ENCODE data around the gene HTR6.

Gene HTR6

GRCh38 chr1:19680644-19681043, 16.0 kb downstream of the HTR6 start:
- TF ChIP-seq CTCF (conservative IDR thresholded peaks at IDR 0.05; ENCODE audit: low read depth): no peak
- CTCF ChIA-PET: interaction anchor here (0.7 kb wide), 1 partner anchor 813 kb away, joined by 6 read pairs; no protein-coding TSS in a partner anchor
- DNase-seq (ENCODE audit: low spot score): no peak
- POLR2A ChIA-PET (ENCODE audit: low non-redundant PET): interaction anchor here (0.6 to 0.7 kb wide), 2 partner anchors 50 to 193 kb away, joined by 3 to 8 read pairs; no protein-coding TSS in a partner anchor
- no peak overlapping the region for H3K27ac ChIP-seq

GRCh38 chr1:19682257-19682656, 17.6 kb downstream of the HTR6 start:
- CTCF ChIA-PET: interaction anchor here (0.6 to 1.3 kb wide), 2 partner anchors 20 to 811 kb away, joined by 5 to 6 read pairs; no protein-coding TSS in a partner anchor
- peak; percentile 69 for DNase-seq (ENCODE audit: low spot score)
- POLR2A ChIA-PET (ENCODE audit: low non-redundant PET): no interaction called here

GRCh38 chr1:19682901-19683300, 18.2 kb downstream of the HTR6 start:
- no peak overlapping the region for H3K27ac ChIP-seq
- no peak for DNase-seq (ENCODE audit: low spot score)
- CTCF ChIA-PET: interaction anchor here (0.5 kb wide), 1 partner anchor 157 kb away, joined by 3 read pairs; no protein-coding TSS in a partner anchor
- no peak for TF ChIP-seq CTCF (conservative IDR thresholded peaks at IDR 0.05; ENCODE audit: low read depth)
- POLR2A ChIA-PET (ENCODE audit: low non-redundant PET): interaction anchor here (0.6 kb wide), 1 partner anchor 14 kb away, joined by 3 read pairs; no protein-coding TSS in a partner anchor

More at GRCh38 chr1:19682257-19682656, 17.6 kb downstream of the HTR6 start:
- no peak overlapping the region for H3K27ac ChIP-seq
- no peak for TF ChIP-seq CTCF (conservative IDR thresholded peaks at IDR 0.05; ENCODE audit: low read depth)

GRCh38 chr1:19683351-19683750, 18.7 kb downstream of the HTR6 start:
- no peak for TF ChIP-seq CTCF (conservative IDR thresholded peaks at IDR 0.05; ENCODE audit: low read depth)
- POLR2A ChIA-PET (ENCODE audit: low non-redundant PET): interaction anchor here (0.6 kb wide), 2 partner anchors 15 to 22 kb away, joined by 3 read pairs; no protein-coding TSS in a partner anchor

GRCh38 chr1:19684677-19685076, 20.0 kb downstream of the HTR6 start:
- ChIA-PET CTCF (interaction anchor here (0.6 kb wide), 1 partner anchor 23 kb away, joined by 4 read pairs; no protein-coding TSS in a partner anchor), POLR2A (ENCODE audit: low non-redundant PET) (no interaction called here)
- DNase-seq (ENCODE audit: low spot score): no peak
- no peak overlapping the region for H3K27ac ChIP-seq
- no peak for TF ChIP-seq CTCF (conservative IDR thresholded peaks at IDR 0.05; ENCODE audit: low read depth)

More at GRCh38 chr1:19683351-19683750, 18.7 kb downstream of the HTR6 start:
- CTCF ChIA-PET: interaction anchor here (0.5 to 0.6 kb wide), 2 partner anchors 28 to 157 kb away, joined by 3 to 4 read pairs; no protein-coding TSS in a partner anchor
- no peak overlapping the region for H3K27ac ChIP-seq
- no peak for DNase-seq (ENCODE audit: low spot score)

- DNase-seq (ENCODE audit: low spot score): no peak
- CTCF ChIA-PET: no interaction called here
- no peak overlapping the region for H3K27ac ChIP-seq
- TF ChIP-seq CTCF (conservative IDR thresholded peaks at IDR 0.05; ENCODE audit: low read depth): no peak
- POLR2A ChIA-PET (ENCODE audit: low non-redundant PET): no interaction called here
Measured at GRCh38 chr1:19685994-19686393, 21.3 kb downstream of the HTR6 start.
